SK-N-SH treated with all-trans-retinoic acid at 6 μM for 48 hours (cell line): Measurements from ENCODE around the gene UGT1A6.

ENCODE experiments used
- OSR1 ChIP-seq: fragments of 250-450 bp; sonication (Bioruptor Pico); IDR thresholded peaks from 2 replicates; pipeline ENCODE4 v1.8.0; 2022; ENCODE audit warnings: moderate library complexity, mild to moderate bottlenecking, inconsistent platforms
- PATZ1 ChIP-seq: fragments of 250-450 bp; sonication (Bioruptor Pico); IDR thresholded peaks from 2 replicates; pipeline ENCODE4 v1.8.0; 2020; ENCODE audit warnings: mild to moderate bottlenecking, moderate library complexity, borderline replicate concordance
- RARB ChIP-seq: fragments of 250-450 bp; sonication (Bioruptor Pico); IDR thresholded peaks from 2 replicates; pipeline ENCODE4 v1.8.0; 2021; ENCODE audit warnings: mild to moderate bottlenecking, moderate library complexity
- SNAI2 ChIP-seq: fragments of 250-450 bp; sonication (Bioruptor Pico); IDR thresholded peaks from 2 replicates; pipeline ENCODE4 v1.5.0; 2020; ENCODE audit warnings: mild to moderate bottlenecking, moderate library complexity
- ZC3H10 ChIP-seq: fragments of 250-450 bp; sonication (Bioruptor Pico); IDR thresholded peaks from 2 replicates; pipeline ENCODE4 v1.5.1; 2021; ENCODE audit warnings: mild to moderate bottlenecking, moderate library complexity
- ZFP3 ChIP-seq: fragments of 250-450 bp; sonication (Bioruptor Pico); IDR thresholded peaks from 2 replicates; pipeline ENCODE4 v1.5.0; 2020; ENCODE audit warnings: mild to moderate bottlenecking, moderate library complexity
- ZNF70 ChIP-seq: fragments of 450-650 bp; formaldehyde crosslinking; IDR thresholded peaks from 2 replicates; pipeline ENCODE4 v1.5.0; 2020; ENCODE audit warnings: mild to moderate bottlenecking, moderate library complexity

- TF ChIP-seq RARB (no peak), ZNF70 (no peak), OSR1 (CRISPR knock-in tag) (no peak), ZFP3 (no peak), PATZ1 (CRISPR knock-in tag) (no peak), SNAI2 (no peak), ZC3H10 (CRISPR knock-in tag) (no peak)
Observed at GRCh38 chr2:233711312-233712008, 18.8 kb downstream of the UGT1A6 start.
